ENCODE measurements around the gene ATP9B.

- no peak for TF ChIP-seq POLR2AphosphoS5 (IDR thresholded peaks at IDR 0.05; ENCODE audit: low read depth, low read length)
- TF ChIP-seq FOXP2 (optimal IDR thresholded peaks at IDR 0.05; ENCODE audit: borderline replicate concordance, extremely low read depth, extremely low read length, insufficient read depth): no peak
These were observed 225.0 kb downstream of the ATP9B start for GRCh38 chr18:79294235-79294634.
